Muscle of back (tissue), 11 donors: ENCODE data around the gene GLYATL1. TPM values are rescaled to one million over a fixed set of nuclear protein-coding genes. Genes with fewer than 3 reads are reported as not detected.
"Not testable (repeated sequence)": the region's sequence is repeated elsewhere in the genome, so short reads cannot be mapped to it uniquely, and the experiment has no call there.

Experiments
- DNase-seq, 3 donors: peaks; one replicate each; pipeline versions ENCODE4 v3.0.0 to v3.0.0-alpha.2; 2013
- polyA plus RNA-seq, 10 donors: library from polyadenylated mRNA; unstranded; fragments of 120-200 nt; gene quantifications; one replicate each; pipeline ENCODE4 v1.2.1, GENCODE V29; 2013; ENCODE audit not compliant: insufficient read length in 10 of 10

Gene GLYATL1
- polyA plus RNA-seq, 10 donors: 0.34 to 1.8 (median 0.60) TPM

DNA sequence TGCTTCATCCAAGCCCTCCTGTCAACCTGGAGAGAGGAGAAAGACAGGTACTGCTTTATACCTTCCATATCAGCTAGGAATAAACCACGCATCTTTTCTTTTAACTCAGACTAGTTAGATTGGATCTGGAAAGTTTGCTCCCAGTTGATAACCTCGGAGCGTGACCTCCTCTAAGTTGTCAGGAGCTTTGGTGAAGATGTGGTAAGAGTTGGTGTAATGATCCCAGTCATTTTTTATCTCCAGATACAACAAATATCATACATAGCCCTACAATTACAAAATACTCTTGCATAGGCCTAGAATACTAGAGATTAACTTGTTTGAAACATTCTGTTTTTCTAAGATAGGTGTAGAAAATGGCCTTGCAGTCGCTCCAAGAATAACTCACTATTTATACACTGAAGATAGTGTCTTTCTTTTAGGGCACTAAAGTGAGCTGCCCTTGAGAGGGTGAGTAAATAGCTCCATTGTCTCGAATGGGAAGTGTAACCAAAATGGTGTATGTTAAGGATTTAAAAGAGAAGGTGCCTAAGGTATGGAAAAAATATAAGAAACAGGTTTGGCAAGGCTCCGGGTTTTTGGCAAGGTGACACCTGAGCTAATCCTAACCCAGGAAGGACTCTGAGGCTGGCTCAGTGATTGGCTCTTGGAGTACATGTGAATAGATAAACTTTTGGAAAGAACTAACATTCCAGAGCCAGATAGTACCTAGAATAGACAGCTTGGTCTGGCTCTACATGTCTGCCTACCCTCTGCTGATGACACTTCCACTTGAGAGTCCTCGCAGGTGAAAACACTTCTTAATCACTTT lies 59.4 kb downstream of the GLYATL1 start:
- DNase-seq: no peak

DNA sequence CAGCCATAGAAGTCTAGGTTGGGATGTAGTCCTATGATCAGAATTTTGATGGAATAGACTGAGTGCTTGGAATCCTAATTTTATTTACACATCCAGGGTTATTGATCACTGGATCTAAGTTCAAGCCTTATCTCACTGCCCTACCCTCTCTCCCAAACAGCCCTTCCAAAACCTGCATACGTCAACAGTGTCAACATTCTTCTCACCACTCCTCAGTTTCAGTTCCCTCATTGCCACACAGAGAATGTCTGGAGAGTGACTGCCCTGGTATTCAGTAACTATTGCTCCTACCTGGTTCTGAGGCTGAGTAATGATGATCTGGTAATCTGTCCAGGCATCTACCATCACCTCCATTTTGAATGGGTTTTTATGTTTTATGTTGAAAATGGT lies 60.0 kb downstream of the GLYATL1 start:
- DNase-seq: peak in 1 of 3 donors; percentile 5

DNA sequence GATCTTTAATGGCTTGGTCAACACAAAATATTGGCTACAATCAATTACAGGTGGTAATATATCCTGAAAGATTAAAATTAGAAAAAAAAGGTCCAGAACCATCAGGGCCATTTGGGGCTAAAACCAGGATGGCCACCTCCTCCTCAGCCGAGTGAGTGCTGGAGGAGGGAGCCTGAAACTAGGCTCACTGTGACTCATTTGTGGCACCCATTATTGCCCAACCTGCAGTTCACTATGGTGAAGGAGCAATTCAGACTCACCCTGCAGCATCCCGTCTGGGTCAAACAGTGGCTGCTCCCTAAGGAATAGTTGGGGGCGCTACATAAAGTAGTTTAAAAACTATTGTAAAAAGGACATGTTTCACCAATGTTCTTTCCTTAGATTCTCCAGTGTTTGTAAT lies 60.7 kb downstream of the GLYATL1 start:
- DNase-seq: no peak

DNA sequence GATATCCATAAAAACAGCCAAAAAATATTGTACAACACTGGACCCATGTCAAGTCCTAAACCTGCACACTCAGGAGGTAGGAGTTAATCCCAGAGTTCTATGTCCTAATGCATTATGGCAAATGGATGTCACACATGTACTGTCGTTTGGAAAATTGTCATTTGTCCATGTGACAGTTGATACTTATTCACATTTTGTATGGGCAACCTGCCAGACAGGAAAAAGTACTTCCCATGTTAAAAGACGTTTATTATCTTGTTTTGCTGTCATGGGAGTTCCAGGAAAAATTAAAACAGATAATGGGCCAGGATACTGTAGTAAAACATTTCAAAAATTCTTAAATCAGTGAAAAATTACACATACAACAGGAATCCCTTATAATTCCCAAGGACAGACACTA lies 62.7 kb downstream of the GLYATL1 start:
- not testable (repeated sequence) for DNase-seq

Other genes starting within 250 kb of the GLYATL1 start
- not detected for gene GLYAT, start 207.5 kb upstream of the GLYATL1 start, polyA plus RNA-seq
- 1 to 10 TPM in 7 of 10 donors, under 1 TPM in 3; 0.84 to 2.7 (median 1.3) TPM for gene GLYATL2, start 94.8 kb upstream of the GLYATL1 start, polyA plus RNA-seq
- gene GLYATL1B, start 146.8 kb downstream of the GLYATL1 start, polyA plus RNA-seq: under 1 TPM in 1 of 10 donors, not detected in 9; 0.34 TPM
- gene FAM111B, start 167.7 kb downstream of the GLYATL1 start, polyA plus RNA-seq: 10 to 100 TPM in 1 of 10 donors, 1 to 10 TPM in 9; 6.5 to 15.4 (median 8.9) TPM
- 10 to 100 TPM; 16.9 to 46.2 (median 27.4) TPM for gene FAM111A, start 203.4 kb downstream of the GLYATL1 start, polyA plus RNA-seq
- gene DTX4, start 232.6 kb downstream of the GLYATL1 start, polyA plus RNA-seq: 10 to 100 TPM; 16.1 to 29.2 (median 19.8) TPM